CD14-positive monocyte (primary cell): ENCODE measurements around the gene MYO5B. TPM values are rescaled to one million over a fixed set of nuclear protein-coding genes. Genes with fewer than 3 reads are reported as not detected.

Source experiments
- DNase-seq, 3 donors: peaks; one replicate each; pipeline ENCODE4 v3.0.0-alpha.2; 2011 to 2022
- H2AFZ ChIP-seq: 2 replicates; pipeline ENCODE4 v1.6.0; 2012; ENCODE audit warnings: mild to moderate bottlenecking, low read depth, low read length, inconsistent platforms; ENCODE audit not compliant: insufficient read depth, poor library complexity, severe bottlenecking
- H3K27ac ChIP-seq, 2 donors: 1 replicate in 1 of 2; 2 replicates in 1 of 2; pipeline ENCODE4 v1.5.1; 2012 to 2013; ENCODE audit warnings: low read length in 2 of 2, control low read depth in 1 of 2, inconsistent platforms in 1 of 2, low read depth in 1 of 2, mild to moderate bottlenecking in 1 of 2
- H3K27me3 ChIP-seq, 2 donors: one replicate each; pipeline versions ENCODE4 v1.6.0 to v1.6.1; 2011 to 2013; ENCODE audit warnings: low read length in 2 of 2; ENCODE audit not compliant: control insufficient read depth in 2 of 2, insufficient read depth in 2 of 2
- H3K36me3 ChIP-seq, 2 donors: replicated peaks in 1 of 2; 1 replicate in 1 of 2; 2 replicates in 1 of 2; pipeline versions ENCODE4 v1.5.1 to v1.6.1; 2012 to 2013; ENCODE audit warnings: low read length in 2 of 2, control low read depth in 1 of 2, inconsistent platforms in 1 of 2, mild to moderate bottlenecking in 1 of 2; ENCODE audit not compliant: insufficient read depth in 2 of 2, control insufficient read depth in 1 of 2
- H3K4me1 ChIP-seq, 2 donors: 1 replicate in 1 of 2; 2 replicates in 1 of 2; pipeline versions ENCODE4 v1.5.1 to v1.6.1; 2012 to 2013; ENCODE audit warnings: low read length in 2 of 2, control low read depth in 1 of 2, inconsistent platforms in 1 of 2, mild to moderate bottlenecking in 1 of 2, moderate library complexity in 1 of 2; ENCODE audit not compliant: insufficient read depth in 2 of 2, control insufficient read depth in 1 of 2
- H3K4me2 ChIP-seq: replicated peaks from 2 replicates; pipeline ENCODE3; 2012; ENCODE audit warnings: low read length, moderate library complexity, mild to moderate bottlenecking; ENCODE audit not compliant: poor library complexity, severe bottlenecking; ENCODE audit errors: extremely low read depth
- H3K4me3 ChIP-seq, 3 experiments: fragments of 200-600 bp in 1 of 3; sonication (generic) in 1 of 3; replicated peaks in 1 of 3; 1 replicate in 2 of 3; 2 replicates in 1 of 3; pipeline ENCODE4 v1.5.1; 2011 to 2013; ENCODE audit warnings: low read length in 3 of 3, mild to moderate bottlenecking in 3 of 3, control low read depth in 2 of 3, low read depth in 2 of 3, inconsistent platforms in 1 of 3, moderate library complexity in 1 of 3
- H3K79me2 ChIP-seq: 2 replicates; pipeline ENCODE4 v1.6.0; 2012; ENCODE audit warnings: mild to moderate bottlenecking, control low read depth, inconsistent platforms, low read length, moderate library complexity; ENCODE audit not compliant: insufficient read depth
- H3K9ac ChIP-seq: 2 replicates; pipeline ENCODE4 v1.6.0; 2017; ENCODE audit warnings: low read length, mild to moderate bottlenecking; ENCODE audit not compliant: insufficient read depth, poor library complexity, severe bottlenecking
- H3K9me3 ChIP-seq, 2 donors: replicated peaks in 1 of 2; 1 replicate in 1 of 2; 2 replicates in 1 of 2; pipeline versions ENCODE4 v1.5.1 to v1.6.1; 2012 to 2013; ENCODE audit warnings: low read length in 2 of 2, control low read depth in 1 of 2; ENCODE audit not compliant: control insufficient read depth in 1 of 2, insufficient read depth in 1 of 2
- H4K20me1 ChIP-seq: 2 replicates; pipeline ENCODE4 v1.6.0; 2012; ENCODE audit warnings: mild to moderate bottlenecking, low read length, control low read depth, moderate library complexity; ENCODE audit not compliant: insufficient read depth
- H3K27ac Mint-ChIP-seq, 7 donors: one replicate each; pipeline ENCODE4 v1.8.0; 2020; ENCODE audit warnings: mild to moderate bottlenecking in 7 of 7, mixed read lengths in 7 of 7, moderate library complexity in 6 of 7, inconsistent platforms in 2 of 7
- H3K27me3 Mint-ChIP-seq, 3 donors: one replicate each; pipeline ENCODE4 v1.8.0; 2021 to 2022; ENCODE audit warnings: low read depth in 3 of 3, mild to moderate bottlenecking in 3 of 3, mixed read lengths in 3 of 3, moderate library complexity in 3 of 3, inconsistent platforms in 1 of 3
- H3K36me3 Mint-ChIP-seq, 2 donors: one replicate each; pipeline ENCODE4 v1.8.0; 2020; ENCODE audit warnings: mixed read lengths in 2 of 2, inconsistent platforms in 1 of 2, mild to moderate bottlenecking in 1 of 2
- H3K4me1 Mint-ChIP-seq: one replicate; pipeline ENCODE4 v1.8.0; 2020; ENCODE audit warnings: mild to moderate bottlenecking, mixed read lengths
- H3K4me3 Mint-ChIP-seq, 2 donors: one replicate each; pipeline ENCODE4 v1.8.0; 2020; ENCODE audit warnings: mild to moderate bottlenecking in 2 of 2, mixed read lengths in 2 of 2, moderate library complexity in 1 of 2
- H3K9me3 Mint-ChIP-seq, 7 donors: one replicate each; pipeline ENCODE4 v1.8.0; 2020 to 2022; ENCODE audit warnings: mixed read lengths in 7 of 7, mild to moderate bottlenecking in 6 of 7, moderate library complexity in 6 of 7, inconsistent platforms in 2 of 7
- CTCF ChIP-seq: fragments of 200-600 bp; IDR thresholded peaks from one replicate; pipeline ENCODE4 v1.8.0; 2022; ENCODE audit warnings: antibody characterized with exemption, mild to moderate bottlenecking
- WGBS: methylation state at CpG from one replicate; pipeline ENCODE4 v1.1.5; 2013; ENCODE audit warnings: missing lambda C conversion rate; ENCODE audit not compliant: insufficient coverage; 5-methylcytosine and 5-hydroxymethylcytosine counted together
- intact Hi-C, 2 donors: fragments of 100-400 bp; cut with micrococcal nuclease; formaldehyde crosslinking; loops; one replicate each; pipeline versions ENCODE4 v1.15.0 to v1.15.1; 2023
- polyA plus RNA-seq, 3 donors: library from polyadenylated mRNA; depleted of rRNA in 1 of 3; unstranded in 2 of 3; stranded (reverse) in 1 of 3; fragments of 300-500 nt in 2 of 3; fragments of >200 nt in 1 of 3; fragmentation: Illumina TruSeq in 2 of 3; gene quantifications; 1 replicate in 2 of 3; 2 replicates in 1 of 3; pipeline ENCODE4 v1.2.3, GENCODE V29; 2012 to 2021

Gene MYO5B
- polyA plus RNA-seq, 3 donors = 0.04 TPM; not detected in 2

- no peak overlapping the region for H3K27ac ChIP-seq
- H3K27me3 ChIP-seq = peaks cover 41 to 48% of the 10 kb centered on the region in 2 donors
- Mint-ChIP-seq H3K27ac (no peak overlapping the region), H3K4me3 (peak overlapping the region in 1 of 2 donors; percentile 39), H3K27me3 (peaks cover 31 to 46% (median 37%) of the 10 kb centered on the region in 3 donors), H3K9me3 (peaks cover 0 to 6% (median 3%) of the 10 kb centered on the region in 7 donors), H3K4me1 (peaks cover 4% of the 10 kb centered on the region), H3K36me3 (peaks cover 0 to 3% of the 10 kb centered on the region in 2 donors)
- DNase-seq = no peak
- peaks cover 0 to 8% of the 10 kb centered on the region in 2 donors for H3K9me3 ChIP-seq
- no peaks in the 10 kb centered on the region for H3K36me3 ChIP-seq
- H3K4me2 ChIP-seq = no peak overlapping the region
- H3K79me2 ChIP-seq = no peaks in the 10 kb centered on the region
- H3K4me3 ChIP-seq = no peak overlapping the region
- H2AFZ ChIP-seq = no peak overlapping the region
- WGBS = 63% methylated on average over 1 of the region's 1 CpG
- H3K4me1 ChIP-seq = peaks cover 0 to under 1% of the 10 kb centered on the region in 2 donors
- intact Hi-C loops = no loop called here
- H4K20me1 ChIP-seq = no peaks in the 10 kb centered on the region
- H3K9ac ChIP-seq = no peak overlapping the region
- TF ChIP-seq CTCF = no peak
Measured at GRCh38 chr18:50189160-50189559, 5.8 kb downstream of the MYO5B start.

- Mint-ChIP-seq H3K27ac (no peak overlapping the region), H3K4me1 (peaks cover under 1% of the 10 kb centered on the region), H3K36me3 (no peaks in the 10 kb centered on the region), H3K27me3 (peaks cover 27 to 41% (median 32%) of the 10 kb centered on the region in 3 donors), H3K4me3 (no peak overlapping the region), H3K9me3 (peaks cover 0 to 3% (median 0%) of the 10 kb centered on the region in 7 donors)
- Histone ChIP-seq H3K27me3 (peaks cover 36 to 43% of the 10 kb centered on the region in 2 donors), H3K9ac (no peak overlapping the region), H4K20me1 (no peaks in the 10 kb centered on the region), H3K4me3 (no peak overlapping the region), H3K27ac (no peak overlapping the region), H3K9me3 (peaks cover 0 to 8% of the 10 kb centered on the region in 2 donors), H3K4me2 (no peak overlapping the region), H3K79me2 (no peaks in the 10 kb centered on the region), H3K36me3 (no peaks in the 10 kb centered on the region), H2AFZ (no peak overlapping the region), H3K4me1 (no peaks in the 10 kb centered on the region)
- intact Hi-C loops = no loop called here
- 100% methylated on average over 3 of the region's 6 CpGs for WGBS
- DNase-seq = no peak
- no peak for TF ChIP-seq CTCF
Measured at GRCh38 chr18:50188652-50189051, 6.3 kb downstream of the MYO5B start.
